Measurements from ENCODE around the gene PIP4P1.

DNA sequence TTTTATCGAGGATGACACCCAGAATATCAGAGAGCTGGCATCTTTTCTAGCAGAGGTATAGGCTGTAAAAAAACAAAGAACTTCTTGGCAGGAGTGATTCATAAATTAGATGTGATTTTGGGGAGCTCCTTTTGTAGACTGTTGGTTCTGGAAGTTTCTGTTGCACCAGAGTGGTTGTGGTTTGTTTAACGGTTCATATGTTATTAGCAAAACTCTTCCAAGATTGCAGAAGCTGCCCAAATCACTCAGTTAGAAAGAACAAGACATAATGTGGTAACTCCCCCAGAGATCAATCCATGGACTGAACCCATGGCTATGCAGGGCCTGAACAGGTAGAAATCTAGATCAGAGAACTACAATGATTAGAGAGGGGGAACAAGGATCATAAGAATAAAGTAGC, 37.4 kb upstream of the PIP4P1 start:
- TF ChIP-seq POLR2A (IDR thresholded peaks at IDR 0.05; ENCODE audit: low read length) (no peak), GATA1 (IDR thresholded peaks at IDR 0.05; ENCODE audit: low read depth, low read length) (no peak)
